PC-9 (cell line): ENCODE results near the gene PAIP1. TPM values are rescaled to one million over a fixed set of nuclear protein-coding genes. Genes with fewer than 3 reads are reported as not detected.

ENCODE experiments used
- BruUV-seq: library from RNA; stranded (reverse); fragments of 400-500 nt; replicated peaks from 2 replicates; lab custom pipeline; 2021; lab: Mats Ljungman, UMichigan
- CTCF ChIA-PET: fragments of 300-600 bp; sonication (Branson Sonifier 250); formaldehyde crosslinking; loops from one replicate; lab custom pipeline; 2022; ENCODE audit warnings: antibody characterized with exemption; lab: Charles Lee
- POLR2A ChIA-PET: fragments of 300-600 bp; sonication (Branson Sonifier 250); formaldehyde crosslinking; loops from one replicate; lab custom pipeline; 2022; ENCODE audit warnings: antibody characterized with exemption; ENCODE audit not compliant: unreplicated experiment; lab: Charles Lee
- DNase-seq, 2 experiments: peaks; one replicate each; pipeline versions ENCODE4 v3.0.0 to v3.0.0-alpha.2; 2015 to 2022; ENCODE audit warnings: mixed read lengths in 1 of 2
- H2AFZ ChIP-seq: fragments of 200-600 bp; sonication (generic); 2 replicates; pipeline ENCODE4 v1.8.1; 2017; ENCODE audit warnings: antibody characterized with exemption
- H3F3A ChIP-seq: fragments of 200-600 bp; sonication (generic); 2 replicates; pipeline ENCODE4 v1.8.1; 2017; ENCODE audit warnings: antibody characterized with exemption, mild to moderate bottlenecking, low read depth; ENCODE audit not compliant: insufficient read depth
- H3K27ac ChIP-seq: fragments of 200-600 bp; sonication (generic); 2 replicates; pipeline ENCODE4 v1.6.1; 2016; ENCODE audit warnings: mixed run types
- H3K27me3 ChIP-seq: fragments of 200-600 bp; sonication (generic); 2 replicates; pipeline ENCODE4 v1.6.1; 2016; ENCODE audit warnings: low read depth, mixed run types; ENCODE audit not compliant: insufficient read depth
- H3K36me3 ChIP-seq: fragments of 200-600 bp; sonication (generic); 2 replicates; pipeline ENCODE4 v1.6.1; 2016; ENCODE audit warnings: low read depth, mixed run types
- H3K4me1 ChIP-seq: fragments of 200-600 bp; sonication (generic); replicated peaks from 2 replicates; pipeline ENCODE4 v1.6.1; 2016; ENCODE audit warnings: mixed run types; ENCODE audit not compliant: insufficient read depth
- H3K4me2 ChIP-seq: fragments of 200-600 bp; sonication (generic); 2 replicates; pipeline ENCODE4 v1.6.1; 2017; ENCODE audit warnings: mixed run types
- H3K4me3 ChIP-seq: fragments of 200-600 bp; sonication (generic); 2 replicates; pipeline ENCODE4 v1.6.1; 2016; ENCODE audit warnings: mixed run types
- H3K79me2 ChIP-seq: fragments of 200-600 bp; sonication (generic); 2 replicates; pipeline ENCODE4 v1.6.1; 2017; ENCODE audit warnings: low read depth, mixed run types
- H3K9me2 ChIP-seq: fragments of 200-600 bp; sonication (generic); 2 replicates; pipeline ENCODE4 v1.8.1; 2017; ENCODE audit warnings: mild to moderate bottlenecking; ENCODE audit not compliant: insufficient read depth
- H3K9me3 ChIP-seq: fragments of 200-600 bp; sonication (generic); 2 replicates; pipeline ENCODE4 v1.8.1; 2016; ENCODE audit warnings: low read depth; ENCODE audit not compliant: insufficient read depth
- H4K20me1 ChIP-seq: fragments of 200-600 bp; sonication (generic); 2 replicates; pipeline ENCODE4 v1.8.1; 2017; ENCODE audit not compliant: insufficient read depth
- EZH2 ChIP-seq: fragments of 200-600 bp; sonication (generic); IDR thresholded peaks from 2 replicates; pipeline ENCODE4 v1.8.0; 2017; ENCODE audit warnings: antibody characterized with exemption, low read depth
- intact Hi-C: fragments of 100-400 bp; cut with micrococcal nuclease; formaldehyde crosslinking; loops from one replicate; pipeline ENCODE4 v1.10.0; 2022; ENCODE audit not compliant: unreplicated experiment
- total RNA-seq: library from RNA; stranded (reverse); gene quantifications from 2 replicates; pipeline ENCODE4 v1.2.3, GENCODE V29; 2021
- TF ChIP-seq, protein P1 (sequence below): fragments of 200-600 bp; sonication (generic); conservative IDR thresholded peaks from 2 replicates; pipeline ENCODE4 v1.6.1; 2017; ENCODE audit warnings: mixed run types, antibody characterized with exemption, mild to moderate bottlenecking, moderate library complexity

Gene PAIP1
- total RNA-seq, 1 experiment from 2014 or later = 191 TPM

GRCh38 chr5:43548358-43548757 lies 8.5 kb downstream of the PAIP1 start:
- ChIA-PET POLR2A (interaction anchor here (0.6 kb wide), 1 partner anchor 67 kb away, joined by 6 read pairs; no protein-coding TSS in a partner anchor), CTCF (no interaction called here)
- Histone ChIP-seq H3K9me3 (no peaks in the 10 kb centered on the region), H3K9me2 (no peaks in the 10 kb centered on the region), H3K36me3 (peaks cover 82% of the 10 kb centered on the region), H3F3A (peaks cover 6% of the 10 kb centered on the region), H3K79me2 (peaks cover 53% of the 10 kb centered on the region), H3K4me1 (0 out of 2 replicates have a peak, but pooled peaks cover 4% of the 10 kb centered on the region), H3K4me2 (no peak overlapping the region), H2AFZ (no peak overlapping the region), H3K27ac (no peak overlapping the region), H3K27me3 (no peaks in the 10 kb centered on the region), H4K20me1 (peaks cover 68% of the 10 kb centered on the region), H3K4me3 (no peak overlapping the region)
- intact Hi-C loops = no loop called here
- TF ChIP-seq, protein P1, sequence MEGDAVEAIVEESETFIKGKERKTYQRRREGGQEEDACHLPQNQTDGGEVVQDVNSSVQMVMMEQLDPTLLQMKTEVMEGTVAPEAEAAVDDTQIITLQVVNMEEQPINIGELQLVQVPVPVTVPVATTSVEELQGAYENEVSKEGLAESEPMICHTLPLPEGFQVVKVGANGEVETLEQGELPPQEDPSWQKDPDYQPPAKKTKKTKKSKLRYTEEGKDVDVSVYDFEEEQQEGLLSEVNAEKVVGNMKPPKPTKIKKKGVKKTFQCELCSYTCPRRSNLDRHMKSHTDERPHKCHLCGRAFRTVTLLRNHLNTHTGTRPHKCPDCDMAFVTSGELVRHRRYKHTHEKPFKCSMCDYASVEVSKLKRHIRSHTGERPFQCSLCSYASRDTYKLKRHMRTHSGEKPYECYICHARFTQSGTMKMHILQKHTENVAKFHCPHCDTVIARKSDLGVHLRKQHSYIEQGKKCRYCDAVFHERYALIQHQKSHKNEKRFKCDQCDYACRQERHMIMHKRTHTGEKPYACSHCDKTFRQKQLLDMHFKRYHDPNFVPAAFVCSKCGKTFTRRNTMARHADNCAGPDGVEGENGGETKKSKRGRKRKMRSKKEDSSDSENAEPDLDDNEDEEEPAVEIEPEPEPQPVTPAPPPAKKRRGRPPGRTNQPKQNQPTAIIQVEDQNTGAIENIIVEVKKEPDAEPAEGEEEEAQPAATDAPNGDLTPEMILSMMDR = no peak
- TF ChIP-seq EZH2 = no peak
- DNase-seq = no peak
- no TSS peak for BruUV-seq

DNA sequence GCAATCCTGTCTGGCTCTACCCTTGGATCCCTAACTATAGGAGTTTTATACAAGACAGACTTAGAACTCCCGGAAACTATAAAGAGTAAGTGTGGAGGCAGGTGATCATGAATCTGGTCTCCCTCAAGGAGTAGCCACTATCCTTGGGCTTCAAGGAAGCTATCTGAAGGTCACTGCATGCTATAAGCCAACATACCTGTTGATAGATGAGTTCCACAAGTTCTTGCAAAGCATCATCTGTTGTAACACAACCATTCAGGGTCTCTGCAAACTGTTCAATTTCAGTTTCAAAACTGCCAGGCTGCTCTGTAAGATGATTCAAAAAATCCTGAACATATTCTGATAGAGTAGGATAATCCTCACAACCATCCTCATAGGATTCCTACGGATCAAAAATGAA lies 9.3 kb downstream of the PAIP1 start:
- Histone ChIP-seq H3K4me2 (no peak overlapping the region), H3K4me3 (no peak overlapping the region), H3K4me1 (no peaks in the 10 kb centered on the region), H3K27ac (no peak overlapping the region), H3K9me2 (no peaks in the 10 kb centered on the region), H3K79me2 (peaks cover 44% of the 10 kb centered on the region), H2AFZ (no peak overlapping the region), H3F3A (peaks cover 13% of the 10 kb centered on the region), H3K27me3 (no peaks in the 10 kb centered on the region), H4K20me1 (peaks cover 65% of the 10 kb centered on the region), H3K36me3 (peaks cover 82% of the 10 kb centered on the region), H3K9me3 (no peaks in the 10 kb centered on the region)
- POLR2A ChIA-PET = interaction anchor here (0.6 kb wide), 1 partner anchor 67 kb away, joined by 6 read pairs; no protein-coding TSS in a partner anchor
- CTCF ChIA-PET = interaction anchor here (0.6 kb wide), 1 partner anchor 23 kb away, joined by 3 read pairs; no protein-coding TSS in a partner anchor
- BruUV-seq = no TSS peak
- DNase-seq = no peak
- intact Hi-C loops = no loop called here
- TF ChIP-seq, protein P1 = no peak
- TF ChIP-seq EZH2 = no peak

GRCh38 chr5:43543434-43543833 lies 13.4 kb downstream of the PAIP1 start:
- Histone ChIP-seq H3K79me2 (peaks cover 6% of the 10 kb centered on the region; the same call in 1 of the 2 replicates), H3K36me3 (peaks cover 84% of the 10 kb centered on the region)
- CTCF ChIA-PET = no interaction called here

More at GRCh38 chr5:43543434-43543833, 13.4 kb downstream of the PAIP1 start:
- BruUV-seq = no TSS peak
- no peaks in the 10 kb centered on the region for H3K9me3 ChIP-seq
- POLR2A ChIA-PET = interaction anchor here (0.6 to 0.7 kb wide), 2 partner anchors 60 to 194 kb away, joined by 3 read pairs; partner anchors contain the start of gene TMEM267
- H3K4me3 ChIP-seq = no peak overlapping the region
- H2AFZ ChIP-seq = no peak overlapping the region
- H3K9me2 ChIP-seq = no peaks in the 10 kb centered on the region
- no peaks in the 10 kb centered on the region for H3K27me3 ChIP-seq
- DNase-seq = no peak
- peaks cover 41% of the 10 kb centered on the region for H4K20me1 ChIP-seq
- TF ChIP-seq EZH2 = no peak
- TF ChIP-seq, protein P1 = no peak
- H3K4me1 ChIP-seq = no peaks in the 10 kb centered on the region
- peaks cover 24% of the 10 kb centered on the region for H3F3A ChIP-seq
- H3K27ac ChIP-seq = no peak overlapping the region
- intact Hi-C loops = no loop called here
- no peak overlapping the region for H3K4me2 ChIP-seq
